ENCODE measurements around the gene STOML2. TPM values are rescaled to one million over a fixed set of nuclear protein-coding genes. Genes with fewer than 3 reads are reported as not detected.

STOML2 gene
- total RNA-seq, 5 donors from 2014 or later (not counting 1 experiment from before 2014, with no cell fraction given) = 35.8 to 58.2 (median 53.7) TPM

- H3K4me1 ChIP-seq (ENCODE audit: control insufficient read depth in 1 of 2, extremely low read depth in 1 of 2, insufficient read depth in 2 of 2, low read length in 2 of 2) = peaks cover 15 to 46% of the 10 kb centered on the region in 2 experiments
- peaks cover 48 to 60% (median 54%) of the 10 kb centered on the region in 3 donors for H3K4me1 Mint-ChIP-seq
- POLR2A ChIA-PET = interaction anchor here (0.6 to 2.0 kb wide), 3 partner anchors 9 to 967 kb away, joined by 3 to 11 read pairs (median 8); partner anchors contain the start of gene FANCG (in 1 of the 2)
- CTCF ChIA-PET = interaction anchor here (0.6 to 2.6 kb wide), 12 partner anchors 9 to 588 kb away, joined by 3 to 17 read pairs (median 6); partner anchors contain the start of genes ATOSB (in 1 of the 2), FANCG (in 1 of the 2) and PIGO (in 1 of the 2)
- no peaks in the 10 kb centered on the region for H3K27me3 Mint-ChIP-seq
- no peak for ATAC-seq (replicated peaks in 1 of 4)
- peaks cover 21% of the 10 kb centered on the region for H3K36me3 Mint-ChIP-seq
- peaks cover 3 to 32% of the 10 kb centered on the region in 2 donors for H3K36me3 ChIP-seq (ENCODE audit: control insufficient read depth in 2 of 2, extremely low read depth in 1 of 2, insufficient read depth in 1 of 2, low read length in 1 of 2)
- peak in 1 of 35 experiments; percentile 22 for DNase-seq
- peak overlapping the region; percentile 75 to 85 for H3K4me3 ChIP-seq (ENCODE audit: control insufficient read depth in 1 of 2, extremely low read depth in 1 of 2, low read length in 1 of 2)
- H3K27ac Mint-ChIP-seq = peak overlapping the region; percentile 92 to 94
- no peaks in the 10 kb centered on the region for H3K9me3 Mint-ChIP-seq
- peak overlapping the region; percentile 87 to 91 (median 91) for H3K4me3 Mint-ChIP-seq
- no peaks in the 10 kb centered on the region for H3K27me3 ChIP-seq (replicated peaks in 1 of 2; ENCODE audit: control insufficient read depth in 2 of 2, extremely low read depth in 1 of 2, insufficient read depth in 2 of 2, low read length in 1 of 2)
- no peaks in the 10 kb centered on the region for H3K9me3 ChIP-seq
- 0% methylated on average over 10 of the region's 20 CpGs for WGBS (ENCODE audit: insufficient coverage)
- peak overlapping the region; percentile 87 for H3K27ac ChIP-seq (ENCODE audit: low read length)
Measured at GRCh38 chr9:35070823-35071813, 31.8 kb downstream of the STOML2 start.

- Mint-ChIP-seq H3K4me3 (peak overlapping the region; percentile 29 to 91 (median 87)), H3K9me3 (no peaks in the 10 kb centered on the region), H3K36me3 (peaks cover 27% of the 10 kb centered on the region), H3K4me1 (peaks cover 48 to 60% (median 54%) of the 10 kb centered on the region in 3 donors), H3K27me3 (no peaks in the 10 kb centered on the region), H3K27ac (peak overlapping the region; percentile 37 to 55)
- Histone ChIP-seq H3K36me3 (ENCODE audit: control insufficient read depth in 2 of 2, extremely low read depth in 1 of 2, insufficient read depth in 1 of 2, low read length in 1 of 2) (peaks cover 8 to 52% of the 10 kb centered on the region in 2 donors), H3K27ac (ENCODE audit: low read length) (no peak overlapping the region), H3K4me3 (ENCODE audit: control insufficient read depth in 1 of 2, extremely low read depth in 1 of 2, low read length in 1 of 2) (no peak overlapping the region), H3K4me1 (ENCODE audit: control insufficient read depth in 1 of 2, extremely low read depth in 1 of 2, insufficient read depth in 2 of 2, low read length in 2 of 2) (peaks cover 15 to 46% of the 10 kb centered on the region in 2 experiments), H3K27me3 (replicated peaks in 1 of 2; ENCODE audit: control insufficient read depth in 2 of 2, extremely low read depth in 1 of 2, insufficient read depth in 2 of 2, low read length in 1 of 2) (no peaks in the 10 kb centered on the region), H3K9me3 (no peaks in the 10 kb centered on the region)
- ChIA-PET CTCF (interaction anchor here (0.6 to 1.0 kb wide), 5 partner anchors 16 to 269 kb away, joined by 3 to 8 read pairs (median 5); partner anchors contain the start of gene STOML2 (in 1 of the 2)), POLR2A (interaction anchor here (0.6 to 1.4 kb wide), 6 partner anchors 8 to 734 kb away, joined by 3 to 14 read pairs (median 6); partner anchors contain the start of genes DNAJB5 (in 1 of the 2) and FANCG (in 1 of the 2))
- DNase-seq (no peak), ATAC-seq (replicated peaks in 1 of 4) (no peak)
- 92% methylated on average over 2 of the region's 4 CpGs for WGBS (ENCODE audit: insufficient coverage)
Measured at GRCh38 chr9:35069020-35069419, 33.9 kb downstream of the STOML2 start.

- ChIA-PET CTCF (interaction anchor here in 1 of 2 donors (1.0 kb wide), 2 partner anchors 8 to 168 kb away, joined by 3 read pairs; no protein-coding TSS in a partner anchor), POLR2A (interaction anchor here in 1 of 2 donors (0.5 to 0.9 kb wide), 2 partner anchors 14 to 58 kb away, joined by 3 read pairs; no protein-coding TSS in a partner anchor)
- Mint-ChIP-seq H3K9me3 (no peaks in the 10 kb centered on the region), H3K27ac (peak overlapping the region in 1 of 2 donors; percentile 39), H3K27me3 (no peaks in the 10 kb centered on the region), H3K4me1 (peaks cover 46 to 51% (median 49%) of the 10 kb centered on the region in 3 donors), H3K4me3 (peak overlapping the region in 1 of 3 donors; percentile 32), H3K36me3 (peaks cover 42% of the 10 kb centered on the region)
- Histone ChIP-seq H3K36me3 (ENCODE audit: control insufficient read depth in 2 of 2, extremely low read depth in 1 of 2, insufficient read depth in 1 of 2, low read length in 1 of 2) (peaks cover 19 to 71% of the 10 kb centered on the region in 2 donors), H3K27ac (ENCODE audit: low read length) (no peak overlapping the region), H3K4me1 (ENCODE audit: control insufficient read depth in 1 of 2, extremely low read depth in 1 of 2, insufficient read depth in 2 of 2, low read length in 2 of 2) (peaks cover 14 to 38% of the 10 kb centered on the region in 2 experiments), H3K9me3 (no peaks in the 10 kb centered on the region), H3K4me3 (ENCODE audit: control insufficient read depth in 1 of 2, extremely low read depth in 1 of 2, low read length in 1 of 2) (no peak overlapping the region), H3K27me3 (replicated peaks in 1 of 2; ENCODE audit: control insufficient read depth in 2 of 2, extremely low read depth in 1 of 2, insufficient read depth in 2 of 2, low read length in 1 of 2) (no peaks in the 10 kb centered on the region)
- ATAC-seq (replicated peaks in 1 of 4) (no peak), DNase-seq (no peak)
- no CpG with 5 or more reads among the region's 1 CpG for WGBS (ENCODE audit: insufficient coverage)
Measured at GRCh38 chr9:35067056-35067455, 35.9 kb downstream of the STOML2 start.

- Histone ChIP-seq H3K27me3 (replicated peaks in 1 of 2; ENCODE audit: control insufficient read depth in 2 of 2, extremely low read depth in 1 of 2, insufficient read depth in 2 of 2, low read length in 1 of 2) (no peaks in the 10 kb centered on the region), H3K4me1 (ENCODE audit: control insufficient read depth in 1 of 2, extremely low read depth in 1 of 2, insufficient read depth in 2 of 2, low read length in 2 of 2) (no peaks in the 10 kb centered on the region), H3K9me3 (no peaks in the 10 kb centered on the region), H3K27ac (ENCODE audit: low read length) (no peak overlapping the region), H3K4me3 (ENCODE audit: control insufficient read depth in 1 of 2, extremely low read depth in 1 of 2, low read length in 1 of 2) (no peak overlapping the region), H3K36me3 (ENCODE audit: control insufficient read depth in 2 of 2, extremely low read depth in 1 of 2, insufficient read depth in 1 of 2, low read length in 1 of 2) (peaks cover 36 to 96% of the 10 kb centered on the region in 2 donors)
- H3K27me3 Mint-ChIP-seq = no peaks in the 10 kb centered on the region
- POLR2A ChIA-PET = interaction anchor here in 1 of 2 donors (0.5 kb wide), 1 partner anchor 8 kb away, joined by 8 read pairs; no protein-coding TSS in a partner anchor
- peaks cover 0 to 7% (median 0%) of the 10 kb centered on the region in 3 donors for H3K4me1 Mint-ChIP-seq
- no peak for ATAC-seq (replicated peaks in 1 of 4)
- no peak overlapping the region for H3K27ac Mint-ChIP-seq
- no peak overlapping the region for H3K4me3 Mint-ChIP-seq
- H3K9me3 Mint-ChIP-seq = no peaks in the 10 kb centered on the region
- DNase-seq = no peak
- WGBS (ENCODE audit: insufficient coverage) = 94% methylated on average over 11 of the region's 11 CpGs
- peaks cover 75% of the 10 kb centered on the region for H3K36me3 Mint-ChIP-seq
- CTCF ChIA-PET = interaction anchor here in 1 of 2 donors (1.5 kb wide), 1 partner anchor 10 kb away, joined by 4 read pairs; no protein-coding TSS in a partner anchor
Measured at GRCh38 chr9:35060548-35061207, 42.3 kb downstream of the STOML2 start.

GRCh38 chr9:35059438-35059837 is 43.5 kb downstream of the STOML2 start:
- H3K36me3 ChIP-seq (ENCODE audit: control insufficient read depth in 2 of 2, extremely low read depth in 1 of 2, insufficient read depth in 1 of 2, low read length in 1 of 2) = peaks cover 31 to 84% of the 10 kb centered on the region in 2 donors
- POLR2A ChIA-PET = no interaction called here
- Mint-ChIP-seq H3K9me3 (no peaks in the 10 kb centered on the region), H3K36me3 (peaks cover 79% of the 10 kb centered on the region), H3K4me1 (peaks cover 0 to 7% (median 0%) of the 10 kb centered on the region in 3 donors), H3K27me3 (no peaks in the 10 kb centered on the region), H3K27ac (no peak overlapping the region), H3K4me3 (no peak overlapping the region)
- no peaks in the 10 kb centered on the region for H3K9me3 ChIP-seq
- H3K27ac ChIP-seq (ENCODE audit: low read length) = no peak overlapping the region
- H3K4me1 ChIP-seq (ENCODE audit: control insufficient read depth in 1 of 2, extremely low read depth in 1 of 2, insufficient read depth in 2 of 2, low read length in 2 of 2) = no peaks in the 10 kb centered on the region
- no peak overlapping the region for H3K4me3 ChIP-seq (ENCODE audit: control insufficient read depth in 1 of 2, extremely low read depth in 1 of 2, low read length in 1 of 2)
- no peak for DNase-seq
- 96% methylated on average over 5 of the region's 10 CpGs for WGBS (ENCODE audit: insufficient coverage)
- CTCF ChIA-PET = interaction anchor here in 1 of 2 donors (1.5 kb wide), 1 partner anchor 8 kb away, joined by 4 read pairs; no protein-coding TSS in a partner anchor
- H3K27me3 ChIP-seq (replicated peaks in 1 of 2; ENCODE audit: control insufficient read depth in 2 of 2, extremely low read depth in 1 of 2, insufficient read depth in 2 of 2, low read length in 1 of 2) = no peaks in the 10 kb centered on the region
- ATAC-seq (replicated peaks in 1 of 4) = no peak

Data from T-cell (primary cell).